G401 (cell line): ENCODE results near the gene FAM222B. TPM values are rescaled to one million over a fixed set of nuclear protein-coding genes. Genes with fewer than 3 reads are reported as not detected.
A peak's percentile ranks its signal among the peaks of the same experiment; 100 is the strongest.
"Not testable (repeated sequence)": the region's sequence is repeated elsewhere in the genome, so short reads cannot be mapped to it uniquely, and the experiment has no call there.

Experiments
- DNase-seq: peaks from one replicate; pipeline ENCODE4 v3.0.0-alpha.2; 2015; ENCODE audit warnings: low spot score
- in situ Hi-C: cut with HindIII; loops from 2 replicates; pipeline ENCODE4 v1.10.0; 2016; ENCODE audit warnings: low sequenced_read_pairs, mixed read lengths
- total RNA-seq: library from RNA; depleted of rRNA; stranded (reverse); fragments of >200 nt; shearing (Covaris generic); gene quantifications from 2 replicates; pipeline ENCODE4 v1.2.3, GENCODE V29; 2014

Gene FAM222B
- total RNA-seq, 1 experiment from 2014 or later = 8.0 TPM

- no peak for DNase-seq
- in situ Hi-C loops = no loop called here
Observed at GRCh38 chr17:28853295-28853694, 10.7 kb upstream of the FAM222B start.

DNA sequence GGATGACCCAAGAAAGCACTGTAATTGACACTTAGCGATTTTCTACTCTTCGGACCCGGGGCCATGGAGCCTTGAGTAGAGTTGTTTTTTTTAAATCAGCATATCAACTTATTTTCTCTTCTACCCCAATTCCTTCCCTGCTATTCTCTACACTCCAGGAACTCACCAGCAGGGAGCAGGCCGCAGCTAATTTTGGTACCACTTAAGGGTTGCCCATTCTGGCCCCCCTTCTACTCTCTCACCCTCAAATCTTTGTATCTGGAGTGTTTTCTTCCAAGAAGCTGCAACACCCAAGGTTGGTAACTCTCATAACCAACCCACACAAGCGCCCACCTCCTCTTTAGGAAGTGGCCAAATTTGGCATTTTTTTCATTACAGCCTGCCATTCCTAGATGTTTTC, 6.7 kb upstream of the FAM222B start:
- DNase-seq = no peak
- in situ Hi-C loops = no loop called here

DNA sequence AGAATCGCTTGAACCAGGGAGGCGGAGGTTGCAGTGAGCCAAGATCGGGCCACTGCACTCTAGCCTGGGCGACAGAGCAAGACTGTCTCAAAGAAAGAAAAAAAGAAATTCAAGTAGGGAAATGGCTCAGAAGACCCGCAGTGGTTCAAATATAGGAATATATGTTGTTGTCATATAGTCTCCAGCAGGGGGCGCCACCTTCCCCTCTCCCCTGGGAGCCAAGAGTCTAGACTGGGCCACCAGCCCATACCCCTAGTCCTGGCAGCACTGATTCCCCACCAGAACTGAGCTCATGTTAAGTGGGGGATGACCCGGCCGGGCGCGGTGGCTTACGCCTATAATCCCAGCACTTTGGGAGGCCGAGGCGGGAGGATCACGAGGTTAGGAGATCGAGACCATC, 6.1 kb upstream of the FAM222B start:
- DNase-seq, in situ Hi-C loops: not testable (repeated sequence)

DNA sequence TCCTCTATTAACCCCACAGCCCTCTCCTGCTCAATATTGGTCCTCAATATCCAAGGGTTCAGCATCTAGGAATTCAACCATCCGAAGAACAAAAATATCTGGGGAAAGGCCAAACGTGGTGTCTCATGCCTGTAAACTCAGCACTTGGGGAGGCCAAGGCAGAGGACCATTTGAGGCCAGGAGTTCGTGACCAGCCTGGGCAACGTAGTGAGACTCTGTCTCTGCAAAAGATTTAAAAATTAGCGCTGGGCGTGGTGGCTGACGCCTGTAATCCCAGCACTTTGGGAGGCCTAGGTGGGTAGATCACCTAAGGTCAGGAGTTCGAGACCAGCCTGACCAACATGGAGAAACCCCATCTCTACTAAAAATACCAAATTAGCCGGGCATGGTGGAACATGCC, 4.1 kb upstream of the FAM222B start:
- in situ Hi-C loops = not testable (repeated sequence)

DNA sequence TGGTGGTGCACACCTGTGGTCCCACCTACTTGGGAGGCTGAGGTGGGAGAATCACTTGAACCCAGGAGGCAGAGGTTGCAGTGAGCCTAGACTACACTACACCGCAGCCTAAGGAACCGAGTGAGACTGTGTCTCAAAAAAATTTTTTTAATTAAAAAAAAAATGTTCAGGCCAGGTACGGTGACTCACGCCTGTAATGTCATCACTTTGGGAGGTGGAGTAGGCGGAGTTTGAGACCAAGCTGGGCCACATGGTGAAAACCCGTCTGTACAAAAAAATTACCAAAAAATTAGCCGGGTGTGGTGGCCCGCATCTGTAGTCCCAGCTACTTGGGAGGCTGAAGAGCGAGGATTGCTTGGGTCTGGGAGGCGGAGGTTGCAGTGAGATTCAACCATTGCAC, 3.6 kb upstream of the FAM222B start:
- DNase-seq = no peak
- in situ Hi-C loops = no loop called here

More for the DNA sequence above, 4.1 kb upstream of the FAM222B start:
- not testable (repeated sequence) for DNase-seq

- in situ Hi-C loops = no loop called here
- no peak for DNase-seq
Observed at GRCh38 chr17:28843816-28844148, 1.2 kb upstream of the FAM222B start.

GRCh38 chr17:28841901-28842281, 699 bp downstream of the FAM222B start:
- in situ Hi-C loops = no loop called here
- no peak for DNase-seq

DNA sequence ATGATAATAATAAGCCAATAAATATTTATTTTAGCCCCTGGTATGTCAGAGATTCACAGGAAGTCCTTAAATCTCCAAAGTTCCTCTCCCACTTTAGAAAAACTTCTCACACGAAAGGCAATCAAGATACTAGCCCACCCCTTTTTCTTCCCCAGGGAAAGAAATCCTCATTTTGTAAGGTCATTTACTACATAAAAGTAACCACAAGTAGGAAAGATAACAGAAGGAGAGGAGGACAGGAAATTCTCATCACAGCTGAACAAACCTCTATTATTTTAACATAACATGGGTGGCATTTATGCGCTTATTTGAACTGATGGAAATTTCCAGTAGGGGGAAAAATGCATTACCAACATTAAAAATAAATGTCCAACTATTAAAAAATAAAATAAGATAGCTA, 3.4 kb downstream of the FAM222B start:
- DNase-seq = no peak
- in situ Hi-C loops = no loop called here

GRCh38 chr17:28836541-28836940, 6.0 kb downstream of the FAM222B start:
- in situ Hi-C loops, DNase-seq: not testable (repeated sequence)

- no peak for DNase-seq
- in situ Hi-C loops = no loop called here
Observed at GRCh38 chr17:28834420-28834819, 8.2 kb downstream of the FAM222B start.

DNA sequence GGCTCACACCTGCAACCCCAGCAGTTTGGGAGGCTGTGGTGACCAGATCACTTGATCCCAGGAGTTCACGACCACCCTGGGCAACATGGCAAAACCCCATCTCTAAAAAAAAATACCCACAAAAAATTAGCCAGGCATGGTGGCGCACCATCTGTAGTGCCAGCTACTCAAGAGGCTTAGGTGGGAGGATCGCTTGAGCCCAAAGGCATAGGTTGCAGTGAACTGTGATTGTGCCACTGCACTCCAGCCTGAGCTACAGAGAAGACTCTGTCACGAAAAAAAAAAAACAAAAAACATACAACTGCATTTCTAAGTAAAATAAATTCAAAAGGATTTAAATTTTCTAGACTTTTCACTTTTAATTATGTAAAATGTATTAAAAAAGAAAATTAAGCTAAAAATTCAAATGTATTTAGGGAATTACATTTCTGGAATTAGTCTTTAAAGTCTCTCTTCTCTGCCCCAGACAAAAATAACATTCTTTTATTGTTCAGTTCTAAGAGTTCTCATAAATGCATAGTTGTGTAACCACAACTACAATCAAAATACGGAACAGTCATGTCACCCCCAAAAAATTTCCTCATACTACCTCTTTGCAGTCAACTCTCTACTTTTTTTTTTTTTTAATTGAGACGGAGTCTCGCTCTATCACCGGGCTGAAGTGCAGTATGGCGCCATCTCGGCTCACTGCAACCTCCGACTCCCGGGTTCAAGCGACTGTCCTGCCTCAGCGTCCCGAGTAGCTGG, 14.1 kb downstream of the FAM222B start:
- in situ Hi-C loops = no loop called here
- DNase-seq = no peak

DNA sequence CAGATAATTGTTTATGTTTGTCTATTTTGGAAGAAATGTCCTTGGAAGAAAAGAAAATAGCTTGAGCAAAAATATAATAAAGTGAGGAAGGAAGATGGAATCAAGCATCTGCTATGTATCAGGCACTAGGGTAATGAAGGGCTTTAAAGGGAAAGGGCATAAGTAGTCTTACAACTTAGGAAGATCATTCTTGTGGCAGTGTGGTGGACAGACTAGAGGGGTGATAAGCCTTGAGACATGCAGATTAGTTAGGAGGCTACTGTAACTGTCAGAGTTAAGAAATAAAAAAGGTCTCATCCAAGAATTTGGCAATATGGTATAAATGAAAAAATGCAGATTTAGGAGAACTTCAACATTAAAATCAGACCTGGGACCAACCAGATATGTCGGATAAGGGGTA, 14.9 kb downstream of the FAM222B start:
- DNase-seq = no peak

DNA sequence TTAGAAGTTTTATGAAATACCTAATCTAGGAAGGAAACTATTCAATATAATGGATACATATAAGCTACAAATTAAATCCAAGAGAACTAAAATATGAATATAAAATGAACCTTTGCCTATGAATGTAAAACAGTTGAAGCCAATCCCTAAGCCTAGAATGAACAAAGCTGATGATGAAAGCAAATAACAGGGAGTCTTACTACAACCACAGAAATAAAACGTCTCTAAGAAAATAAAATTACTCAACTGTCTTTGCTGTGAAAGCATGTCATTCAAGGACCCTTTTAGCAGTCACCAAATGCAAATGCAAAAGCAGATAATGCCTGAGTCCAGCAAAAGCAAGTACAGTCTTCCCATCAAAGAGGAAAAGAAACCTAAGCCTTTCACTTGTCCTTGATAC, 23.0 kb downstream of the FAM222B start:
- no peak for DNase-seq
- in situ Hi-C loops = no loop called here

More for the DNA sequence above, 14.9 kb downstream of the FAM222B start:
- in situ Hi-C loops = no loop called here

- in situ Hi-C loops = no loop called here
- DNase-seq = no peak
Observed at GRCh38 chr17:28818819-28819221, 23.8 kb downstream of the FAM222B start.

GRCh38 chr17:28816540-28816939, 26.1 kb downstream of the FAM222B start:
- in situ Hi-C loops = no loop called here
- DNase-seq = no peak

- in situ Hi-C loops = no loop called here
- DNase-seq = no peak
Observed at GRCh38 chr17:28812748-28813377, 29.7 kb downstream of the FAM222B start.

DNA sequence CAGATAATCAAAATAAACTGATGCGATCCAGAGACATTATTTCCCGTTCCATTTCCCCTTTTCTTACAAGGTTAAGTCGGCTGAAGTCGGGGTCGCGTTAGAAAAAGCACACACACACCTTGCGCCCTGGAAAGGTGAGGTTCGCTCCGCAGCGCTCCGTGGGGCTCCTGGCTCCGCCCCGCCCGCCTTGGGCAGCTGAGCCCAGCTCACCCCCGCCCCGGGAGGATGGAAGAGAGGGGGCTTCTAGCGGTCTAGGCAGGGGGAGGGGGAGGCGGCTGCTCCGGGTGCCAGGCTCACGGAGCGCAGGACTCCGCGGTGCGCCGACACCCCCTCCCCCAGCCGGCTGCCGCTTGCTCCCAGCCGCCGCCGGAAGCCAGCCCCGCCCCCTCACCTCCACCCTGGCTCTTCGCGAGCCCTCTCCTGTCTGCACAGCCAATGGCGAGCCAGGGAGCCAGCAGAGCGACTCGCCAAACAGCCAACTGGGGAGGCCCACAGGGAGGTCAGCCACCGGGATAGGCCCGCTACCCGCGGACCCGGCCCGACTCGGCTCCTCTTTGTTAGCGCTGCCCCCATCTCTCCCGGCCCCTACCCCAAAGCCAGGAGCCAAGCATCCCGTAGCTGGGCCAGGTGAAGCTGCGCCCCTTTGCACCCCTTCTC, 30.4 kb downstream of the FAM222B start:
- in situ Hi-C loops = no loop called here
- peak; percentile 97 for DNase-seq

GRCh38 chr17:28811651-28812090, 30.9 kb downstream of the FAM222B start:
- DNase-seq = peak; percentile 73

DNA sequence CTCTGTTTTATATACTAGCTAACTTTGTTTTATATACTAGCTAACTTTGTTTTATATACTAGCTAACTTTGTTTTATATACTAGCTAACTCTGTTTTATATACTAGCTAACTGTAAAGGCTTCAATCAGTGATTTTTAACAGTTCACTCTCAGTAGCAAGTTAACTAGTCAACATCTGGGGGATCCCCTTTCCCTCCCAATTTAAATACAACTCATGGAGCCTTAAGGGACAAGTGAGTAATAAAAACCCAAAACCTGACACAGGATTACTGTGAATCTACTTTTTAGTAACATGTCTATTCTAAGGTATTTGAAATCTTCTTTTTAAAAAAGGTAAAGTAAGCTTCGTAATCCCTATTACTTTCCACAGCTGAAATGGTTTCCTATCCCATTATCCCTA, 32.2 kb downstream of the FAM222B start:
- in situ Hi-C loops = no loop called here

More at GRCh38 chr17:28811651-28812090, 30.9 kb downstream of the FAM222B start:
- in situ Hi-C loops = no loop called here

DNA sequence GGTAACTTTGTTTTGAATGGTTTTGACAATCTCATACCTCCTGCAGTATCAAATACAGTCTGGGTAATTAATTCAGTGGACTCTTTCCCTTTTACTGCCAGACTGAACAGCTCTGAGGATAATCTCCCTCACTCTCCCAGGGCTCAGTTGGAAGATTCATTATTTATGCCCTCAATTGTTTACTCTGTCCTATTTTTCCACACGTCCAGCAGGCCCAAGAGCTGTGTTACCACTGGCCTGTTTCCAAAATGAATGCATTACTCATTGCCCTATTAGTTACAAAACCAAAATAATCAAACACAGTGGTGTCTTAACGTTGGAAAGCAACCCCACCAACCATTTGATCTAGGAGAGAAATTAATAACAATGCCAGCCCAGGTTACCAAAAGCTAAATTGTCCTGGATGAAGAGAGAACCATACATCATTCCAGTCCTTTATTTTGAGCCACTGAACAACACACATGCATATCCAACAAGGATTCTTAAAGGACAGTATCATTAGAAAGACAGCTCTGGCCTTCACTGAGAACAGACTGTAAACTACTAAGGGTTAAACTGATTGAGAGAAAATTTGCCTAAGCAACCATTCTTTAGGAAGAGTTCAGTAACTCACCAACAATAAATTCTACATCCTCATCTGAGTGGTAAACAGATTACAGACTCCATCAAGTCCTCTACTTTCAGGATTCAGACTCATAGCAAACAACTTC, 34.5 kb downstream of the FAM222B start:
- DNase-seq = peak; percentile 65
- in situ Hi-C loops = no loop called here

More for the DNA sequence above, 32.2 kb downstream of the FAM222B start:
- DNase-seq = no peak
